Heart left ventricle (tissue), 13 donors: Measurements from ENCODE around the gene GTPBP10.

Experiments
- CTCF ChIP-seq, 12 donors: fragments of 200-600 bp; sonication (generic) in 4 of 12; IDR thresholded peaks; one replicate each; pipeline versions ENCODE4 v1.5.0 to v1.8.0; 2018 to 2022; ENCODE audit warnings: antibody characterized with exemption in 12 of 12, mild to moderate bottlenecking in 5 of 12
- POLR2A ChIP-seq, 2 donors: fragments of 450-650 bp; IDR thresholded peaks; one replicate each; pipeline ENCODE4 v1.6.1; 2017; ENCODE audit warnings: antibody characterized with exemption in 2 of 2, mild to moderate bottlenecking in 2 of 2, moderate library complexity in 2 of 2
- donor health status: ischemic (EF 13 %, LVEDD 7.1; RV severe dilation, severe dysfunction).
- donor health status: DM: no; HTN: yes; CAD: no.
- donor health status: DM: no; HTN: no; CAD: no.
- donor health status: ischemic (EF 25% LVEDD 6.9; RV normal size, moderate dysfunction).
- donor health status: ischemic (EF 25% LVEDD 5.7; RV mildly dilated, moderate dysfunction).
- donor health status: ischemic (EF 35%, LVEDD 5.7; RV mildly dilated, moderate dysfunction).
- donor health status: nonischemic (EF 11% LVEDD 7.7; RV severe dilation, severe dysfunction).
- donor health status: DM: yes; HTN: yes; CAD: no.
- donor health status: PGD.
- donor health status: ischemic (EF 29% LVEDD 5.4; RV normal size, mild dysfunction).
- donor health status: nonischemic (EF 23%, LVEDD 6.1; RV moderate dilation, normal function).

GRCh38 chr7:90391488-90391887 is 45.0 kb downstream of the GTPBP10 start:
- no peak for TF ChIP-seq CTCF (IDR thresholded peaks at IDR 0.05)
- TF ChIP-seq POLR2A (IDR thresholded peaks at IDR 0.05): no peak
